Adipocyte (in vitro differentiated cells): ENCODE data around the gene VAV3.

Experiments used
- DNase-seq: peaks from one replicate; pipeline ENCODE4 v3.0.0-alpha.2; 2015; ENCODE audit warnings: low read depth
- H3K27me3 ChIP-seq: replicated peaks from 2 replicates; pipeline ENCODE4 v1.7.0; 2013; ENCODE audit warnings: mild to moderate bottlenecking, low read length, moderate library complexity; ENCODE audit not compliant: control insufficient read depth, insufficient read depth
- H3K36me3 ChIP-seq: 2 replicates; pipeline ENCODE4 v1.7.0; 2013; ENCODE audit warnings: low read length, mild to moderate bottlenecking, moderate library complexity; ENCODE audit not compliant: control insufficient read depth, insufficient read depth, severe bottlenecking
- H3K4me1 ChIP-seq: 2 replicates; pipeline ENCODE4 v1.7.0; 2013; ENCODE audit warnings: mild to moderate bottlenecking, low read length, moderate library complexity; ENCODE audit not compliant: control insufficient read depth, insufficient read depth
- H3K4me3 ChIP-seq: 2 replicates; pipeline ENCODE4 v1.7.0; 2013; ENCODE audit warnings: mild to moderate bottlenecking, low read length, moderate library complexity
- H3K9ac ChIP-seq: 2 replicates; pipeline ENCODE4 v1.7.0; 2013; ENCODE audit warnings: mild to moderate bottlenecking, low read length, moderate library complexity
- H3K9me3 ChIP-seq: 2 replicates; pipeline ENCODE4 v1.7.0; 2013; ENCODE audit warnings: mild to moderate bottlenecking, low read length, moderate library complexity; ENCODE audit not compliant: control insufficient read depth

Gene VAV3

DNA sequence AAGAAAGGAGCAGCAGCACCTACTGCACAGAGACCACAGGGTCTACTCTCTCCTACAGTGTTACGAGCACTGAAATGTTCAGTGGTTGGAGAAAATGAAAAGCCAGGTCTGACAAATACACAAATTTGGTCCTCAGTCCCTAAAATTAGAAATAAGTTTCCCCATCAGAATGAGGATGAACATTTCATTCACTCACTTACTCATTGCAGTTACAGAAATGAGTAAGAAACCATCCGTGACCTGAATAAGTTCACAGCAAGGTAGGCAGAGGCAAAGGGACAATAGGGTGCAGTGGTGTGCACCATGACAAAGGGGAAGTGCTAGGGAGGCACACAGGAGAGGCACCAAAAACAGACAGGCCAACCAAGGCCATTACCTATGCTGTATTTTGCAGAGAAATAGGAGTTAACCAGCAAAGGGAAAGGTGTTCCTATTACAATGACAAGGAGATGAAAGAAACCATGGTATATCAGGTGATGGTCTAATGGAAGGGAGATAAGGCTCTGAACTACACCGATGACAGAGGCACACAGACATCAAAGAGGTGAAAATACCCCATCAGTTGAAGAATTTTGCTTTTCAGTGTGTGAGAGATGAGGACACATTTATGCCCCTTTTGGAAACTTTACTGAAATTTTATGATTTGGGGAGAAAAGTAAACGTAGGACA is 29.4 kb downstream of the VAV3 start:
- H3K9ac ChIP-seq, result no peak overlapping the region
- H3K4me3 ChIP-seq, result no peak overlapping the region
- no peaks in the 10 kb centered on the region for H3K9me3 ChIP-seq
- H3K4me1 ChIP-seq, result peaks cover 34% of the 10 kb centered on the region
- no peaks in the 10 kb centered on the region for H3K27me3 ChIP-seq
- no peaks in the 10 kb centered on the region for H3K36me3 ChIP-seq
- no peak for DNase-seq

DNA sequence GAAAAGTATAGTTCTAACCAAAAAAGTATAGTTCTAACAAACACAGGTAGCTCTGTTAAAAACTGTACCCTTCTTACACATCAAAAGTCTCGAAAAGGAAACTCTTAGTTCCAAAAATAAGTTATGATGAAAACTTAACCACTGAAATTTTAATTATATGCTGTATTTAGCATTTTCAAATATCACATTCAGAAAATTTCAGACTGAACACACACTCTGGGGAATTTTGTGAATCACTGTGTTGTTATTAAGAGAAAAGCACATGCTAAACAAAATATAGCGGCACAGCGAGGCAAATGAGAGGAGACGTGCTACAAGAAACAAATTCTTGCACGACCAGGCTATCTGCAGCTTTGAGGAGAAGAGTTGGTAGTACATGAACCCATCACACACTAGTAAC is 30.4 kb downstream of the VAV3 start:
- no peaks in the 10 kb centered on the region for H3K36me3 ChIP-seq
- H3K4me3 ChIP-seq, result peak overlapping the region; percentile 47
- H3K9me3 ChIP-seq, result no peaks in the 10 kb centered on the region
- H3K9ac ChIP-seq, result no peak overlapping the region
- H3K4me1 ChIP-seq, result peaks cover 33% of the 10 kb centered on the region
- H3K27me3 ChIP-seq, result no peaks in the 10 kb centered on the region
- DNase-seq, result no peak

DNA sequence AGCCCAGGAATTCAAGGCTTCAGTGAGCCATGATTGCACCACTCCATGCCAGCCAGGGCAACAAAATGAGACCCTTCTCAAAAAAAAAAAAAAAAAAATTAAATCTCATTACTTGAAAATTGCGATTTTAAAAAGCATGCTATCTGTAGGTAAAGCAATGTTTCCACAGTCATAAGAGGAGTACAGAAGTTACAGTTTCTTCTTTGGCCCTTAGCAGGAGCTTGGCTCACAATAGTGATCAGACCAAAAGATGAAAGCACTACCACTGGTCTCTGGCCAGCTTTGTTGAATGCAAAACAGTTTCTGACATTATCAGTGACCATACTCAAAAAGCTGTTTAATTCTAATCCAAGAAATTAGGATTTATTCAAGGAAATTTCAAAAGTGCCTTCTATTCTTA is 31.2 kb downstream of the VAV3 start:
- no peak overlapping the region for H3K9ac ChIP-seq
- H3K4me3 ChIP-seq, result no peak overlapping the region
- no peaks in the 10 kb centered on the region for H3K36me3 ChIP-seq
- H3K4me1 ChIP-seq, result peaks cover 33% of the 10 kb centered on the region
- no peaks in the 10 kb centered on the region for H3K27me3 ChIP-seq
- DNase-seq, result no peak
- H3K9me3 ChIP-seq, result no peaks in the 10 kb centered on the region

DNA sequence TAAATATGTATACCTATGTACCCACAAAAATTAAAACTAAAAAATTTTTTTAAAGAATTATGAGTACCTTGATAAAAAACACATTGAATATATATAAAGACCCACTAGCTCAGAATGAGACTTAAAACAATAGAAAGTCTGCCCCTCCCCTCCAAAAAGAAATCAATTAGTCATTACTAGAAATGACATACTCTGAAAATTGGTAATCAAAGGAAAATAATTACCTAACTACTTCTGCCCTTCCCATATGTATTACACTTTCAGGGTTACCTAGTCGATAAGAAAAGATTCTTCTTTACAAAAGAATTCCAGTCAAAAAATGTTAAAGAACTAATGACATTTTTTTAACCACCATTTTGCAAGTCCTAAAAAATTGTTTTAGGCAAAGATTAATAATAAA is 34.7 kb downstream of the VAV3 start:
- Histone ChIP-seq H3K36me3 (no peaks in the 10 kb centered on the region), H3K9ac (no peak overlapping the region), H3K4me1 (peaks cover 12% of the 10 kb centered on the region), H3K9me3 (no peaks in the 10 kb centered on the region), H3K27me3 (no peaks in the 10 kb centered on the region), H3K4me3 (no peak overlapping the region)
- no peak for DNase-seq

DNA sequence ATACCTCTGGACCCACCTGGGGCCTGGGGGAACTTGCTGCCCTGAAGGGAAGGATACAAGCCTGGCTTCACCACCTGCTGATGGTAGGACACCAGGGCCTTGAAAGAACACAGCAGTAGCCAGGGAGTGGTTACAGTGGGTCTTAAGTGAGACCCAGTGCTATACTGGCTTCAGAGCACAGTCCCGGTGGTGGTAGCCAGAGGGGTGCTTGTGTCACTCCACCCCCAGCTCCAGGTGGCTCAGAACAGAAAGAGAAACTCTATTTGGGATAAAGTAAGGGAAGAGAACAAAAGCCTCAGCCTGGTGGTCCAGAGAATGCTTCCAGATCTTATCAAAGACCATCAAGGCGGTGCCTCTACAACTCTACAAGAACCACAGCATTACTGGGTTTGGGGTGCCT is 37.2 kb downstream of the VAV3 start:
- Histone ChIP-seq H3K27me3 (no peaks in the 10 kb centered on the region), H3K36me3 (no peaks in the 10 kb centered on the region)
- no peak for DNase-seq

DNA sequence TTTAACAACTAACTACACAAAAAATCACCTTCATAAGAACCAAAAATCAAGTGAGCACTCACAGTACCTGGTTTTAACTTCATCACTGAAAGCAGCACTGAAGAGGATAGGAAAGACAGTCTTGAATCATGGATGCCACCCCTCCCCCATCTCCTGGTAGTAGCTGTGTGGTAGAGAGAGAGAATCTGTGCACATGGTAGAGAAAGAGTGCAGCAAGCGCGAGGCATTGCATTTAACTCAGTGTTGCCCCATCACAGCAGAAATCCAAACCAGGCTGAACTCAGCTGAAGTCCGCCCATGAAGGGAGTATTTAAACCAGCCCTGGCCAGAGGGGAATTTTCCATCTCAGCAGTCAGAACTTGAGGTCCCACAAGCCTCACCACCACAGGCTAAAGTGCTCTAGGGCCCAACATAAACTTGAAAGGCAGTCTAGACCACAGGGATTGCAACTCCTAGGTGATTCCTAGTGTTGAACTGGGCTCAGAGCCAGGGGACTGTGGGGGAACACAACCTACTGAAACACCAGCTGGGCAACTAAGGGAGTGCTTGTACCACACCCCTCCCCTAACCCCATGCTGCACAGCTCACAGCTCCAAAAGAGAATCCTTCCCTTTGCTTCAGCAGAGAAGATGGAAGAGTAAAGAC is 38.4 kb downstream of the VAV3 start:
- H3K9ac ChIP-seq, result no peak overlapping the region
- no peaks in the 10 kb centered on the region for H3K36me3 ChIP-seq
- no peaks in the 10 kb centered on the region for H3K27me3 ChIP-seq
- no peak for DNase-seq
- H3K9me3 ChIP-seq, result no peaks in the 10 kb centered on the region
- no peak overlapping the region for H3K4me3 ChIP-seq
- no peaks in the 10 kb centered on the region for H3K4me1 ChIP-seq

More for the DNA sequence above, 37.2 kb downstream of the VAV3 start:
- Histone ChIP-seq H3K9ac (no peak overlapping the region), H3K4me1 (no peaks in the 10 kb centered on the region), H3K4me3 (no peak overlapping the region), H3K9me3 (no peaks in the 10 kb centered on the region)

DNA sequence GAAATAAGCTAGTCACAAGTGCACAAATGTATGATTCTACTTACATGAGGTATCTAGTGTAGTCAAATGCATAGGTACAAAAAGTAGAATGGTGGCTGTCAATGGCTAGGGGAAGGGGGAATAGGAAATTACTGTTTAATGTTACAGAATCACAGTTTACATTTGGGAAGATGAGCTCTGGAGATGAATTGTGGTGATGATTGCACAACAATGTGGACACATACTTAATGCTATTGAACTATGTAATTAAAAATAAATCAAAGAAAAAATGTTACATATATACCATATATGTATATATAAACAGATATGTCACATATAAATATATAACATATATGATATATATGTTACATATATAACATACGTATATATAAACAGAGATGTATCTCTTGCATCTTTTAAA is 39.4 kb downstream of the VAV3 start:
- H3K4me3 ChIP-seq, result no peak overlapping the region
- no peaks in the 10 kb centered on the region for H3K27me3 ChIP-seq
- no peaks in the 10 kb centered on the region for H3K9me3 ChIP-seq
- H3K36me3 ChIP-seq, result no peaks in the 10 kb centered on the region
- DNase-seq, result no peak
- no peak overlapping the region for H3K9ac ChIP-seq
- no peaks in the 10 kb centered on the region for H3K4me1 ChIP-seq

DNA sequence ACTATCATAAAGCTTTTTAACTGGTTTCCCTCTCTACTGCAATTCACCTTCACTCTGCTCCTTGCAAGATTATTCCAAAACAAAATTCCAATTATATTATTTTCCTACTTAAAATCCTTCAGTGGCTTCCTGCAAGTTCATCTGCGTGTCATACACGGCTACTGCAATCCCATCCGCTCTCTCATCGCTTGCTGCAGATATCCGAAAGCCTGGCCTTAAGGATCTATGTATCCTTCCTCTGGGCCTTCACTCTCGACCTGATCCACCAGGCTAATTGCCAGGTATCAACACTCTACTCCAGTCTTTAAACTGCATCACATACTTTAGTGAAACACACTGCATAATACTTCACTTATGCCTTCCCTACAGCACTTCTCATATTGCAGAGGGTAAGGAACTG is 44.0 kb downstream of the VAV3 start:
- no peaks in the 10 kb centered on the region for H3K4me1 ChIP-seq
- no peak for DNase-seq
- H3K27me3 ChIP-seq, result no peaks in the 10 kb centered on the region
- no peaks in the 10 kb centered on the region for H3K36me3 ChIP-seq
- H3K4me3 ChIP-seq, result no peak overlapping the region
- H3K9ac ChIP-seq, result no peak overlapping the region
- no peaks in the 10 kb centered on the region for H3K9me3 ChIP-seq

DNA sequence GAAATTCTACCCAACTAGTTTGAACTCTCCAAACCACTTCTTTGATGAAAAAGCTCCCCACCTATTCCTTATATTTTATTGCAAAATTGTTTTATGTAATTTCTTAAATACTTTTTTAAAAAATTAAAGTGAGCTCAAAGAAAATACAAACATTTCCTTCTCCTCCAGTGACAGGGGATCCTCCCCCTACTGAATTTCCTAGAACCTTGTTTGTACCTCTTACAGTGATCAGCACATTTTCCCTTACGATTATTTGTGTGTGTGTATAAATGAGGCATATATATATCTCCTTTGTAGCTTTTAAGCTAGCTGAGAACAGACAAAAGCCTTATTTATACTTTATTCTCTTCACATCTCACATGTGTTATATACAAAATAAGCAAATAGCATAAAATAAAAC is 44.4 kb downstream of the VAV3 start:
- Histone ChIP-seq H3K27me3 (no peaks in the 10 kb centered on the region), H3K4me1 (no peaks in the 10 kb centered on the region), H3K9ac (no peak overlapping the region), H3K9me3 (no peaks in the 10 kb centered on the region), H3K36me3 (no peaks in the 10 kb centered on the region), H3K4me3 (no peak overlapping the region)
- no peak for DNase-seq

DNA sequence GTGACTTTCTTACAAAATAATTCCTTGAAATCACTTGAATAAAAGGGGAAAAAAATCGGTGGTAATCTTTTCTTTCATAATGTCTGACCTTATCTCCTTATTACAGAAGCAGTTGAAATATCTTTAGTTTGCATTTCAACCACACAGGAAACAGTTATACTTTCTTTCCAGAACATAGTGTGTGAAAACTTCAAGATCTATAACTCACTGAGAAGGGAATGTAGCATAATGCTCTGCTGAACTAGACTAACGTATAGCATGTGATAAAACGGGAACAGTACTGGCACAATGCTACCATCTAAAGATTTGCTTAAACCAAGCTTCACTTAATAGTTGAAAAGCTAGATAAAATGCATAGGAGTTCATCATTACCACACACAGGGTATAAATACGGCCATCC is 45.0 kb downstream of the VAV3 start:
- Histone ChIP-seq H3K27me3 (no peaks in the 10 kb centered on the region), H3K4me1 (no peaks in the 10 kb centered on the region), H3K9ac (no peak overlapping the region), H3K4me3 (no peak overlapping the region), H3K9me3 (no peaks in the 10 kb centered on the region), H3K36me3 (no peaks in the 10 kb centered on the region)
- DNase-seq, result no peak

DNA sequence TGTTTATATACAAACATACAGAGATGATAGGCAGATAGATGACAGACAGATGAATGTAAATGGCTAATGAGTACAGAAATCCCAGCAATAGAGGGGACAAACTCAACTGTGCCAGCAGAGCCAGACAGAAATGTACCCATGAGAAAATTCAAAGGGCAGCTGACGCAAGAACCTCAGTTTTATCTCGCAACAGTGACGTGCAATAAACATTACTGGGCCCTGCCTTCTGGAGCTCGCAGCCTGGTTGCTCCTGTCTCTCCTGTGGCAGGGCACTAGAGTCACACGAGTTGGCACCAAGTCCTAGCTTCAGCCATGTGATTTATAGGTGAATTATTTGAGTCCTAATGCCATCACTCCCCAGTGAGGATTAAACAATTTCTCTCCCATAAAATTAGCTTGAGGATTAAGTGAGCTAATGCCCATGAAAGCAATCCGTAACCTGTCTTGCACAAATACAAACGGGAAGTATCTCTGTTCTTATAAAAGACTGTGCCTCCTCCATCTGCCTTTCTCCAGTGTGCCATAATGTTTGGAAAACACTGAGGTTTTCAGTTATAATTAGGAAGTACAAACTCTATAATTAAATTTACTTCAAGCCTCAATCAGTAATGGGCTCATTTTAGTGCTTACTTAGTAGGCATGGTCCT is 50.7 kb downstream of the VAV3 start:
- H3K36me3 ChIP-seq, result no peaks in the 10 kb centered on the region
- H3K9ac ChIP-seq, result no peak overlapping the region
- H3K9me3 ChIP-seq, result no peaks in the 10 kb centered on the region
- no peaks in the 10 kb centered on the region for H3K4me1 ChIP-seq
- no peak for DNase-seq
- no peaks in the 10 kb centered on the region for H3K27me3 ChIP-seq
- H3K4me3 ChIP-seq, result no peak overlapping the region
